GM23248 (cell line): ENCODE measurements around the gene FREY1. TPM values are rescaled to one million over a fixed set of nuclear protein-coding genes. Genes with fewer than 3 reads are reported as not detected.

Experiments
- DNase-seq: peaks from one replicate; pipeline ENCODE4 v3.0.0-alpha.2; 2015
- H2AFZ ChIP-seq: fragments of 200-600 bp; sonication (generic); 2 replicates; pipeline ENCODE4 v1.6.1; 2016; ENCODE audit warnings: antibody characterized with exemption
- H3F3A ChIP-seq: fragments of 200-600 bp; sonication (generic); 2 replicates; pipeline ENCODE4 v1.6.1; 2016; ENCODE audit warnings: mild to moderate bottlenecking, antibody characterized with exemption, mixed run types; ENCODE audit not compliant: insufficient read depth
- H3K27ac ChIP-seq: fragments of 200-600 bp; sonication (generic); 2 replicates; pipeline ENCODE4 v1.5.1; 2016; ENCODE audit warnings: mild to moderate bottlenecking
- H3K27me3 ChIP-seq: fragments of 200-600 bp; sonication (generic); replicated peaks from 2 replicates; pipeline ENCODE4 v1.6.1; 2016; ENCODE audit warnings: mild to moderate bottlenecking; ENCODE audit not compliant: insufficient read depth
- H3K36me3 ChIP-seq: fragments of 200-600 bp; sonication (generic); 2 replicates; pipeline ENCODE4 v1.6.1; 2016; ENCODE audit warnings: low read depth, mild to moderate bottlenecking
- H3K4me1 ChIP-seq: fragments of 200-600 bp; sonication (generic); 2 replicates; pipeline ENCODE4 v1.6.1; 2016; ENCODE audit warnings: mild to moderate bottlenecking; ENCODE audit not compliant: insufficient read depth
- H3K4me2 ChIP-seq: fragments of 200-600 bp; sonication (generic); one replicate; pipeline ENCODE4 v1.6.1; 2016; ENCODE audit warnings: mild to moderate bottlenecking; ENCODE audit not compliant: unreplicated experiment
- H3K4me3 ChIP-seq: fragments of 200-600 bp; sonication (generic); 2 replicates; pipeline ENCODE4 v1.5.1; 2016; ENCODE audit warnings: mild to moderate bottlenecking
- H3K79me2 ChIP-seq: fragments of 200-600 bp; sonication (generic); 2 replicates; pipeline ENCODE4 v1.6.1; 2016; ENCODE audit warnings: mild to moderate bottlenecking; ENCODE audit not compliant: insufficient read depth
- H3K9ac ChIP-seq: fragments of 200-600 bp; sonication (generic); 2 replicates; pipeline ENCODE4 v1.6.1; 2016; ENCODE audit warnings: mild to moderate bottlenecking
- H3K9me2 ChIP-seq: fragments of 200-600 bp; sonication (generic); 2 replicates; pipeline ENCODE4 v1.6.1; 2016; ENCODE audit warnings: mixed run types, mild to moderate bottlenecking, moderate library complexity; ENCODE audit not compliant: insufficient read depth
- H3K9me3 ChIP-seq: fragments of 200-600 bp; sonication (generic); one replicate; pipeline ENCODE4 v1.6.1; 2017; ENCODE audit warnings: low read depth
- H4K20me1 ChIP-seq: fragments of 200-600 bp; sonication (generic); 2 replicates; pipeline ENCODE4 v1.6.0; 2016; ENCODE audit not compliant: insufficient read depth
- EZH2 ChIP-seq: fragments of 200-600 bp; sonication (generic); IDR thresholded peaks from 2 replicates; pipeline ENCODE4 v1.6.1; 2018; ENCODE audit warnings: antibody characterized with exemption, mild to moderate bottlenecking; ENCODE audit not compliant: insufficient read depth, poor library complexity, severe bottlenecking
- EZH2phosphoT487 ChIP-seq: fragments of 200-600 bp; sonication (generic); IDR thresholded peaks from 2 replicates; pipeline ENCODE4 v1.6.1; 2018; ENCODE audit warnings: antibody characterized with exemption, moderate library complexity, mild to moderate bottlenecking, low read depth; ENCODE audit not compliant: insufficient read depth
- WGBS, 2 experiments: methylation state at CpG; one replicate each; pipeline ENCODE4 v1.1.6; 2015 to 2017; ENCODE audit warnings: low lambda C conversion rate in 2 of 2, low coverage in 1 of 2; ENCODE audit errors: missing lambda C conversion rate in 2 of 2; 5-methylcytosine and 5-hydroxymethylcytosine counted together
- in situ Hi-C: fragments of 300-500 bp; cut with MboI; formaldehyde crosslinking; loops from 2 replicates; pipeline ENCODE4 v1.15.0; 2020
- polyA plus RNA-seq: library from polyadenylated mRNA; unstranded; fragments of >200 nt; fragmentation: Nextera tagmentation; extraction: Ambion mirVana; gene quantifications from 2 replicates; pipeline ENCODE4 v1.2.1, GENCODE V29; 2016
- total RNA-seq: library from RNA; depleted of rRNA; stranded (reverse); fragments of >200 nt; shearing (Covaris generic); gene quantifications from 2 replicates; pipeline ENCODE4 v1.2.3, GENCODE V29; 2014

Gene FREY1
- total and polyA plus RNA-seq, 2 experiments from 2014 or later: not detected

DNA sequence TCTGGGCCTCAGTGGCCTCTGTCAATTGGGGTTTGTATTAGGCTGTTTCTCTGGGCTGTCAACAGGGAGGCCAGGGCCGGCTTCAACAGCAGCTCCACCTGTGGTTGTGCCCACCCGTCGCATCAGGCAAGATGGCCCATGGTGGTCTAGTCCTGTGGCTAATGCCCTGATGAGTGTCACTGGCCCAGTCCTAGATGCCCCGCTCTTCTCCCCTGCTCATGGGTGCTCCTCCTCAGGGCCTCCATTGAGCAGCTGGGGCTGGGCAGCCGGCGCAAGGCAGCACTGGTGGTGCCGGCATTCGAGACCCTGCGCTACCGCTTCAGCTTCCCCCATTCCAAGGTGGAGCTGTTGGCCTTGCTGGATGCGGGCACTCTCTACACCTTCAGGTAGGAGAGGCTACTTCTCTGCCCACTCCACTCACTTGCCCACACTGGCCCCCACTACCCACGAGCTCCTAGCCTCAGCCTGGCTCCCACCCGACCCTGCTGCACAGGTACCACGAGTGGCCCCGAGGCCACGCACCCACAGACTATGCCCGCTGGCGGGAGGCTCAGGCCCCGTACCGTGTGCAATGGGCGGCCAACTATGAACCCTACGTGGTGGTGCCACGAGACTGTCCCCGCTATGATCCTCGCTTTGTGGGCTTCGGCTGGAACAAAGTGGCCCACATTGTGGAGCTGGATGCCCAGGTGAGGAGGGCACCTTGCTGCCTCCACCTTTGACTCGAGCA is 20.8 kb upstream of the FREY1 start:
- in situ Hi-C loops: no loop called here
- no peak overlapping the region for H3K4me3 ChIP-seq
- DNase-seq: no peak
- no peak overlapping the region for H3K9ac ChIP-seq
- no peaks in the 10 kb centered on the region for H3K9me2 ChIP-seq
- no peaks in the 10 kb centered on the region for H4K20me1 ChIP-seq
- H3K27me3 ChIP-seq: peaks cover 7% of the 10 kb centered on the region
- no peaks in the 10 kb centered on the region for H3K4me1 ChIP-seq
- H3F3A ChIP-seq: no peaks in the 10 kb centered on the region
- no peak overlapping the region for H2AFZ ChIP-seq
- no peaks in the 10 kb centered on the region for H3K79me2 ChIP-seq
- H3K9me3 ChIP-seq: no peaks in the 10 kb centered on the region
- H3K4me2 ChIP-seq: no peak overlapping the region
- H3K36me3 ChIP-seq: no peaks in the 10 kb centered on the region
- no peak for TF ChIP-seq EZH2
- TF ChIP-seq EZH2phosphoT487: no peak
- H3K27ac ChIP-seq: no peak overlapping the region
- WGBS, 2 experiments: 82 to 86% methylated on average over 27 of the region's 27 CpGs

DNA sequence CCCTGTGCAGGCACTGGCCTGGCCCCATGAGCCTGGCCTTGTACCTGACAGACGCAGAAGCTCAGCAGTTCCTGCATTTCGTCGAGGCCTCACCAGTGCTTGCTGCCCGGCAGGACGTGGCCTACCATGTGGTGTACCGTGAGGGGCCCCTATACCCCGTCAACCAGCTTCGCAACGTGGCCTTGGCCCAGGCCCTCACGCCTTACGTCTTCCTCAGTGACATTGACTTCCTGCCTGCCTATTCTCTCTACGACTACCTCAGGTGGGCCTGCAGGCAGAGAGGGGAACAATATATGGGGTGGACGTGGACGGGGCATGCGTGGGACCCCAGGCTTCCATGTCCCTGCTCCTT is 20.2 kb upstream of the FREY1 start:
- H3K9me3 ChIP-seq: no peaks in the 10 kb centered on the region

DNA sequence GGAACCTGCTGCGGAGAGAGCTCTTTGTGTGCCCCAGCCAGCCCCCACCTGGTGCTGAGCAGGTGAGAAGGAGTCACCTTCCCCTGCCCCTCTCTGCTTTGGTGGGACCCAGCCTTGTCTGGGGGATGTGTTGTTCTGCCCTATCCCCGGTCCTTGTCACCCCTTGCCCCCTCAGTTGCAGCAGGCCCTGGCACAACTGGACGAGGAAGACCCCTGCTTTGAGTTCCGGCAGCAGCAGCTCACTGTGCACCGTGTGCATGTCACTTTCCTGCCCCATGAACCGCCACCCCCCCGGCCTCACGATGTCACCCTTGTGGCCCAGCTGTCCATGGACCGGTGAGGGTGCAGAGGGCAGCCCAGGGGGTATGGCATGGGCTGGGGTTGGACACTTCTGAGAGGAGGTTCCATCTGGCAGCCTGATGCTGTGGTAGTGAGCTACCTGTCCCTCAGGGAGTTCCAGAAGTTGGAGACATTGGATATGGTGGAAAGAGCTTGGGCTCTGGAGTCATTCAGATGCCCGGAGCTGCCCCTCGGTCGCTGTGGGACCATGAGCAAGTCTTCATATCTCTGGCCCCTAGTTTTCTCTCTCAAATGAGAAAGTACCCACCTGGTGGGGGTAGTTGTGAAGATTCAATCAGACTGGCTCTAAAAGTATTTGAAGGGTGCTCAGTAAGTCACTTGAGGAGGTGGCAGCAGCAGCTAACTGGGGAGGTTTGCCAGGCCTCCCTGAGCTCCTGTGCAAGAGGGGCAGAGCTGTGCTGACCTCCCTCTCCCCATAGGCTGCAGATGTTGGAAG is 19.7 kb upstream of the FREY1 start:
- H3K36me3 ChIP-seq: no peaks in the 10 kb centered on the region
- H3K27me3 ChIP-seq: peaks cover 12% of the 10 kb centered on the region
- H3K4me3 ChIP-seq: no peak overlapping the region
- in situ Hi-C loops: no loop called here
- no peak for DNase-seq
- H4K20me1 ChIP-seq: no peaks in the 10 kb centered on the region
- TF ChIP-seq EZH2 (no peak), EZH2phosphoT487 (no peak)
- H3K27ac ChIP-seq: no peak overlapping the region
- no peaks in the 10 kb centered on the region for H3K4me1 ChIP-seq
- H3K9me3 ChIP-seq: no peaks in the 10 kb centered on the region
- 71 to 72% methylated on average over 11 to 12 of the region's 12 CpGs for WGBS, 2 experiments
- no peaks in the 10 kb centered on the region for H3K79me2 ChIP-seq
- no peak overlapping the region for H3K9ac ChIP-seq
- H2AFZ ChIP-seq: no peak overlapping the region
- no peaks in the 10 kb centered on the region for H3K9me2 ChIP-seq
- no peaks in the 10 kb centered on the region for H3F3A ChIP-seq
- no peak overlapping the region for H3K4me2 ChIP-seq

More for the DNA sequence above, 20.2 kb upstream of the FREY1 start:
- Histone ChIP-seq H3K9me2 (no peaks in the 10 kb centered on the region), H3K9ac (no peak overlapping the region), H3K4me3 (no peak overlapping the region), H3F3A (no peaks in the 10 kb centered on the region), H3K79me2 (no peaks in the 10 kb centered on the region), H4K20me1 (no peaks in the 10 kb centered on the region), H2AFZ (no peak overlapping the region), H3K27ac (no peak overlapping the region), H3K36me3 (no peaks in the 10 kb centered on the region), H3K4me2 (no peak overlapping the region), H3K4me1 (no peaks in the 10 kb centered on the region), H3K27me3 (peaks cover 12% of the 10 kb centered on the region)
- 69 to 72% methylated on average over 13 to 15 of the region's 15 CpGs for WGBS, 2 experiments
- TF ChIP-seq EZH2 (no peak), EZH2phosphoT487 (no peak)
- in situ Hi-C loops: no loop called here
- DNase-seq: no peak

DNA sequence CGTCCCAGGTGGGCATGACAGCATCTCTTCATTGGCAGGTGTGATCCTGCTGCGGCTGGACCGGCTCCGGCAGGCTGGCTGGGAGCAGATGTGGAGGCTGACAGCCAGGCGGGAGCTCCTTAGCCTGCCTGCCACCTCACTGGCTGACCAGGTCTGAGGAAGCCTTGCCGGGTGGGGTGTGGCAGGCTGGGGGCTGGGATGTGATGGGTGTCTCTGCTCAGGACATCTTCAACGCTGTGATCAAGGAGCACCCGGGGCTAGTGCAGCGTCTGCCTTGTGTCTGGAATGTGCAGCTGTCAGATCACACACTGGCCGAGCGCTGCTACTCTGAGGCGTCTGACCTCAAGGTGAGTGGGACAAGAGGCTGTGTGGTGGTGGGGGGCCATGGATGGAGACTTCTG is 18.9 kb upstream of the FREY1 start:
- in situ Hi-C loops: no loop called here
- H3K4me1 ChIP-seq: no peaks in the 10 kb centered on the region
- no peak overlapping the region for H3K4me2 ChIP-seq
- H2AFZ ChIP-seq: no peak overlapping the region
- no peaks in the 10 kb centered on the region for H3F3A ChIP-seq
- H3K9me2 ChIP-seq: no peaks in the 10 kb centered on the region
- no peaks in the 10 kb centered on the region for H3K79me2 ChIP-seq
- no peak overlapping the region for H3K9ac ChIP-seq
- no peaks in the 10 kb centered on the region for H3K36me3 ChIP-seq
- no peak overlapping the region for H3K27ac ChIP-seq
- no peak for DNase-seq
- H3K4me3 ChIP-seq: no peak overlapping the region
- no peaks in the 10 kb centered on the region for H4K20me1 ChIP-seq
- TF ChIP-seq EZH2phosphoT487 (no peak), EZH2 (no peak)
- H3K27me3 ChIP-seq: peaks cover 12% of the 10 kb centered on the region
- no peaks in the 10 kb centered on the region for H3K9me3 ChIP-seq
- 43 to 52% methylated on average over 10 to 12 of the region's 12 CpGs for WGBS, 2 experiments
